IPS DF 6.9 (cell line): ENCODE measurements around the gene CAPN7.

ENCODE experiments used
- DNase-seq: peaks from one replicate; pipeline ENCODE4 v3.0.0-alpha.2; 2013; ENCODE audit warnings: low read depth, low spot score
- H3K27ac ChIP-seq: one replicate; pipeline ENCODE4 v1.5.1; 2013; ENCODE audit warnings: low read length, control low read depth
- H3K27me3 ChIP-seq: 2 replicates; pipeline ENCODE4 v1.6.1; 2013; ENCODE audit warnings: mild to moderate bottlenecking, low read length; ENCODE audit not compliant: control insufficient read depth, insufficient read depth
- H3K36me3 ChIP-seq: 2 replicates; pipeline ENCODE4 v1.6.1; 2013; ENCODE audit warnings: low read length; ENCODE audit not compliant: control insufficient read depth, insufficient read depth
- H3K4me1 ChIP-seq: 2 replicates; pipeline ENCODE4 v1.6.1; 2013; ENCODE audit warnings: low read length; ENCODE audit not compliant: control insufficient read depth, insufficient read depth
- H3K4me3 ChIP-seq: 2 replicates; pipeline ENCODE4 v1.5.1; 2013; ENCODE audit warnings: mild to moderate bottlenecking, low read length
- H3K9me3 ChIP-seq: 2 replicates; pipeline ENCODE4 v1.6.1; 2013; ENCODE audit warnings: low read length, inconsistent platforms; ENCODE audit not compliant: control insufficient read depth, insufficient read depth
- WGBS: extraction: QIAGEN DNeasy Blood & Tissue Kit; methylation state at CpG from one replicate; pipeline ENCODE4 v1.1.7; 2013; ENCODE audit warnings: mixed read lengths, missing lambda C conversion rate; ENCODE audit not compliant: insufficient read length, insufficient coverage; 5-methylcytosine and 5-hydroxymethylcytosine counted together

CAPN7 gene

GRCh38 chr3:15217841-15218267, 11.8 kb downstream of the CAPN7 start:
- Histone ChIP-seq H3K27me3 (no peaks in the 10 kb centered on the region), H3K9me3 (no peaks in the 10 kb centered on the region), H3K36me3 (no peaks in the 10 kb centered on the region; the same call in 1 of the 2 replicates), H3K27ac (no peak overlapping the region), H3K4me1 (no peaks in the 10 kb centered on the region), H3K4me3 (no peak overlapping the region)
- WGBS = no CpG with 5 or more reads among the region's 2 CpGs
- no peak for DNase-seq

DNA sequence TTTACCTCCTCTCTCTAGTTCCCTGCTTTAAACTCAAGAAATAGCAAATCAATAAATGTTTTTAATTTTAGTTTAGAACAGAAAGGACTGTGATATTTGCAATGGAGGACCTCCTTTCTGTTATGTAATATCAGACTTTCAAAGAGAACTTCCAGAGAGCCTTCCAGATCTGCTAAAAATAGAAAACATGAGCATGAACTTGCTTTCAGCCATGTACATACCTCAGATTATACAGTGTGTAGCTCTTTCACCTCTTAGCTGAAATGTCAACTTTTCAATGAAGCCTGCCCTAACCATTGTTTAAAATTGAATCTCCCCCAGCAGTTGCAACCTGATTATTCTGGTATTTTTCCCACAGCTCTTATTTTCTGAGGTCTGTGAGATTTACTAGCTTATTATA, 12.6 kb downstream of the CAPN7 start:
- Histone ChIP-seq H3K27me3 (no peaks in the 10 kb centered on the region), H3K27ac (no peak overlapping the region), H3K4me1 (no peaks in the 10 kb centered on the region), H3K4me3 (no peak overlapping the region), H3K36me3 (no peaks in the 10 kb centered on the region; the same call in 1 of the 2 replicates), H3K9me3 (no peaks in the 10 kb centered on the region)
- DNase-seq = no peak

- no peaks in the 10 kb centered on the region for H3K27me3 ChIP-seq
- no CpG with 5 or more reads among the region's 8 CpGs for WGBS
These were observed 14.0 kb downstream of the CAPN7 start for GRCh38 chr3:15220056-15220455.

DNA sequence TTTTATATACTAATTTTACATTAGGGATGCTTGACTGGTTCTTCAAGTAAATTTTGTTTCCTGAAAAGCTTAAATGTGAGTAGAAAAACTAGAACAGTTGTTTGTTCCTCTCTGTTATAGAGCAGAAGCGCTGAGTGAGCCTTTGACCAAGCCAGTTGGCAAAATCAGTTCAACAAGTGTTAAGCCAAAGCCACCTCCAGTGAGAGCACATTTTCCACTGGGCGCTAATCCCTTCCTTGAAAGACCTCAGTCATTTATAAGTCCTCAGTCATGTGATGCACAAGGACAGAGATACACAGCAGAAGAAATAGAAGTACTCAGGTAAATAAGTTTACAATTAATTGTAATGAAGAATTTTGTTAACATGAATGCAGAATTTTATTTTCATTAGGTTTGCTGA, 14.6 kb downstream of the CAPN7 start:
- Histone ChIP-seq H3K4me3 (no peak overlapping the region), H3K36me3 (no peaks in the 10 kb centered on the region; the same call in 1 of the 2 replicates), H3K4me1 (no peaks in the 10 kb centered on the region), H3K9me3 (no peaks in the 10 kb centered on the region), H3K27ac (no peak overlapping the region), H3K27me3 (no peaks in the 10 kb centered on the region)
- WGBS = no CpG with 5 or more reads among the region's 2 CpGs
- DNase-seq = no peak

More at GRCh38 chr3:15220056-15220455, 14.0 kb downstream of the CAPN7 start:
- H3K4me1 ChIP-seq = no peaks in the 10 kb centered on the region
- no peak for DNase-seq
- no peak overlapping the region for H3K27ac ChIP-seq
- H3K36me3 ChIP-seq = no peaks in the 10 kb centered on the region; the same call in 1 of the 2 replicates
- no peak overlapping the region for H3K4me3 ChIP-seq
- H3K9me3 ChIP-seq = no peaks in the 10 kb centered on the region

DNA sequence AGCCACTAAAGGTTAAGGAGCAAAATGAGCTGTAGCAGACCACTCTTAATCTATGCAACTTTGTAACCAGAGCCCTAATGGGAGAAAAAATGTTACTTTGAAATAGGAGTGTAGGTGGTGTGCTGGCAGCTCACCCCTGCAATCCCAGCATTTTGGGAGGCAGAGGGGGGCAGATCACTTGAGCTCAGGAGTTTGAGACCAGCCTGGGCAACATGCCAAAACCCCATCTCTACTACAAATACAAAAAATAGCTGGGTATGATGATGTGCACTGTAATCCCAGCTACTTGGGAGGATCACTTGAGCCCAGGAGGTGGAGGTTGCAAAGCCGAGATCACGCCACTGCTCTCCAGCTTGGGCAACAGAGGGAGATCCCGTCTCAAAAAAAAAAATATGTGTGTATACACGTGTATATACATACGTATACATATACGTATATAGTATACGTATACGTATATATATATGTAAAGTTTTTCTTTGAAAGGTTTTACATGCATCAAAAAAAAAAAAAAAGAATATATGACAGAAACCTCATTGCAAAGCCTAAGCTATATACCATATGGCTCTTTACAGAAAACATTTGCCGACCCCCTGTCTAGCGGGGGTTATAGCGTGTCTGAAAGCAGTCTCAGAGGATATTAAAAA, 15.7 kb downstream of the CAPN7 start:
- Histone ChIP-seq H3K27me3 (no peaks in the 10 kb centered on the region), H3K36me3 (no peaks in the 10 kb centered on the region; the same call in 1 of the 2 replicates), H3K27ac (no peak overlapping the region), H3K4me1 (no peaks in the 10 kb centered on the region), H3K4me3 (no peak overlapping the region), H3K9me3 (no peaks in the 10 kb centered on the region)
- no CpG with 5 or more reads among the region's 11 CpGs for WGBS
- DNase-seq = no peak

DNA sequence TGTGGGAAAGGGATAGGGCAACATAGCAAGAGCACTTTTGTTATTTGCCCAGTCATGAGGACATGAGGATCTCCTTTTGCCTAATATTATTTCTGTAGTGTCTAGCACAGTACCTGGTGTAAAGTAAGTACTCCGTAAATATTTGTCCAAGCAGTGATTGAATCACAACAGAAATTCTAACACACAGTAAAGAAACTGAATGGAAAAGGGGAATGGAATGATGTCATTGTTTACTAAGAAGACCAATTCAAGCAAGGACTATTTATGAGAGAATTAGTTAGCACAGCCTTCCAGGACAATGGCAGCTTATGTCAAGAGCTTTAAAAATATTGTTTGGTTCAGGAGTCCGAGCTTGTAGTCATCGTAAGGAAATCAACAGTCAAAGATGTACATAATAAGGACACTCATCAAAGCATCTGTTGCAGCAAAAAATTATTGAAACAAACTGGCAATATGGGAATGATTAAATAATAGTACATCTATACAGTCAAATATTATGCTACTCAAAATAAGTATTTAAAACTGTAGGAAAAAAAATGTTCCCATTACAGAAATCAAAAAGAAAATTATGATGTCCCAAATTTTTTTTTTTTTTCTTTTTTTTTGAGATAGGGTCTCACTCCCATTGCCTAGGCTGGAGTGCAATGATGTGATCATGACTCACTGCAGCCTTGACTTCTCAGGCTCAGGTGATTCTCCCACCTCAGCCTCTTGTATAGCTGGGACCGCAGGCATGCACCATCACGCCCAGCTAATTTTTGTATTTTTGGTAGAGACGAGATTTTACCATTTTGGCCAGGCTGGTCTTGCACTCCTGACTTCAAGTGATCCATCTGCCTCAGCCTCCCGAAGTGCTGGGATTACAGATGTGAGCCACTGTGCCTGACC, 17.9 kb downstream of the CAPN7 start:
- DNase-seq = no peak

DNA sequence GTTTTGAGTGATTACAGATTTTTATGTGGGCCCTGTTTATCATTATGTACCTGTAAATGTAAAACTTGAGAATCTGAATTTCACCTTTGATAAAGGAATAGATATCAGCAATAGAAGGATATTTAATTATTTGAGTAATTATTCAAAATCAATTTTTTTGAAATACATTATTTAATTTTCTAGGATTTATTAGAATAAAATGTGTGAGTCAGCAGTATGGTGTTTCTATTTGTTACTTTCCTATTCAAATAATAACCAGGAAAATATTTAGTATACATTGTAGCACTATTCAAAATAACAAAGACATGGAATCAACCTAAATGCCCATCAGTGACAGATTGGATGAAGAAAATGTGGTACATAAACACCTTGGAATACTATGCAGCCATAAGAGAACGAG, 22.1 kb downstream of the CAPN7 start:
- no peak for DNase-seq
- Histone ChIP-seq H3K27me3 (no peaks in the 10 kb centered on the region), H3K4me3 (no peak overlapping the region), H3K36me3 (no peaks in the 10 kb centered on the region), H3K9me3 (no peaks in the 10 kb centered on the region), H3K4me1 (no peaks in the 10 kb centered on the region), H3K27ac (no peak overlapping the region)
- WGBS = no CpG with 5 or more reads among the region's 1 CpG

More for the DNA sequence above, 17.9 kb downstream of the CAPN7 start:
- Histone ChIP-seq H3K4me3 (no peak overlapping the region), H3K4me1 (no peaks in the 10 kb centered on the region), H3K36me3 (no peaks in the 10 kb centered on the region; the same call in 1 of the 2 replicates), H3K27ac (no peak overlapping the region), H3K9me3 (no peaks in the 10 kb centered on the region), H3K27me3 (no peaks in the 10 kb centered on the region)
- WGBS = no CpG with 5 or more reads among the region's 7 CpGs

DNA sequence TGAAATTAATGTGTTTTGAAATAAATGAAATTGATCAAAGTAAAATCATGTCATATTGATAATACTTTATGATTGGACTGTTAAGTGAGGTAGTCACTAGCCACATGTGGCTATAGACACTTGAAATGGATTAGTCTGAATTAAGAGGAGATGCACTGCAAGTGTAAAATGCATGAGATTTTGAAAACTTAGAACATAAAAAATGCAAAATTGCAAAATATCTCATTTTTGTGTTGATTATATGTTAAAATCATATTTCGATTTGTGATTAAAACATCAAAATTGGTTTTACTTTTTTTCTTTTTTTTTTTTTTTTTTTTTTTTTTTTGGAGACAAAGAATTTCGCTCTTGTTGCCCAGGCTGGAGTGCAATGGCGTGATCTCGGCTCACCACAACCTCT, 23.2 kb downstream of the CAPN7 start:
- no peaks in the 10 kb centered on the region for H3K4me1 ChIP-seq
- no CpG with 5 or more reads among the region's 4 CpGs for WGBS
- no peak for DNase-seq
- H3K27ac ChIP-seq = no peak overlapping the region
- H3K27me3 ChIP-seq = no peaks in the 10 kb centered on the region
- H3K9me3 ChIP-seq = no peaks in the 10 kb centered on the region
- no peaks in the 10 kb centered on the region for H3K36me3 ChIP-seq
- no peak overlapping the region for H3K4me3 ChIP-seq

DNA sequence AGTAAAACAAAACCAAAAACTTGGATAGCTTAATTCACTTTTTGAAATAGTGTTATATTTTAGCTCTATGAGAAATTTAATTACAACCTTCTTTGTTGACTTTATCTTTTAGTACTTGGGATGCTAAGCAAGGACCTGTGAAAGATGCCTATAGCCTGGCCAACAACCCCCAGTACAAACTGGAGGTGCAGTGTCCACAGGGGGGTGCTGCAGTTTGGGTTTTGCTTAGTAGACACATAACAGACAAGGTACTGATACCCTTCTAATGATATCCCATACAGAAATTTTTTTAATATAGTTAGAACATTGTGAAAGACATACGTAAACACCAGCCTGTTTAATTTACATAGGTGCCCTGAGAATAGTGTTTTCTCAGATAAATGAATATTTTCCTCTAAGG, 35.3 kb downstream of the CAPN7 start:
- Histone ChIP-seq H3K36me3 (no peaks in the 10 kb centered on the region), H3K27me3 (no peaks in the 10 kb centered on the region), H3K4me1 (no peaks in the 10 kb centered on the region), H3K9me3 (no peaks in the 10 kb centered on the region), H3K27ac (no peak overlapping the region), H3K4me3 (no peak overlapping the region)
- WGBS = no CpG with 5 or more reads among the region's 1 CpG
- DNase-seq = no peak

DNA sequence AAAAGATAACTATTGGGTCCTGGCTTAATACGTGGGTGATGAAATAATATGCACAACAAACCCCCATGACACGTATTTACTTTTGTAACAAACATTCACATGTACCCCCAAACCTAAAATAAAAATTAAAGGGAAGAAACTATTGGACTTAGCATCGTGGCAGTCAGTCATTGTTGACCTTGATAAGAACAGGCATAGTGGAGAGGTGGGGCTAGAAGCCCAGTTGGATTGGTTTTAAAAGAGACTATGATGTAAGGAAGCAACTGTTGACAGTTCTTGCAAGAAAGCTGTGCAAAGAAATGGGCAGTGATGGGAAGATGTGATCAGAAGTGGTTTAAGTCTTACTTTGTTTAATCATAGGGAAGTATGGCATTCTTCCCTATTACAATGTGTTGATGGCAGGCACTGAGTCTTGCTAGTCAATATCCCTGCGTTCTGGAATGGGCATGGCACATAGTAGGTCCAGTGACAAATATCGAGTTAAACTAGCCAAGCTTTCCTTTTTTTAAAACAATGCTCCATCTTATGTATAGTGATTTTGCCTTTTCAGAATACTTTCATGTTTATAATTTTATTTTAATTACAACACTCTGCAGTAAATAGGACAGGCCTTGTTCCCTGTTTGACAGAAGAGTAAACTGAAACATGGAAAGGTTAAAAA, 37.9 kb downstream of the CAPN7 start:
- Histone ChIP-seq H3K27ac (no peak overlapping the region), H3K36me3 (no peaks in the 10 kb centered on the region), H3K4me1 (no peaks in the 10 kb centered on the region), H3K4me3 (no peak overlapping the region), H3K9me3 (no peaks in the 10 kb centered on the region), H3K27me3 (no peaks in the 10 kb centered on the region)
- WGBS = no CpG with 5 or more reads among the region's 5 CpGs
- no peak for DNase-seq
